Retinal pigment epithelial cell (primary cell): ENCODE measurements around the gene TARS1.

Experiments
- DNase-seq: peaks from one replicate; pipeline ENCODE4 v3.0.0-alpha.2; 2010; ENCODE audit warnings: low read depth
- H3K4me3 ChIP-seq: 2 replicates; pipeline ENCODE4 v1.5.1; 2011; ENCODE audit warnings: mild to moderate bottlenecking, low read length, control low read depth, moderate library complexity
- CTCF ChIP-seq: conservative IDR thresholded peaks from 2 replicates; pipeline ENCODE4 v1.5.1; 2011; ENCODE audit warnings: low read depth, low read length, control low read depth, inconsistent platforms

TARS1 gene

GRCh38 chr5:33474004-33474403, 33.2 kb downstream of the TARS1 start:
- no peak for DNase-seq
- TF ChIP-seq CTCF: no peak
- no peak overlapping the region for H3K4me3 ChIP-seq

- no peak for DNase-seq
- TF ChIP-seq CTCF: no peak
- no peak overlapping the region for H3K4me3 ChIP-seq
Observed at GRCh38 chr5:33474931-33475499, 34.2 kb downstream of the TARS1 start.

GRCh38 chr5:33475706-33476105, 34.9 kb downstream of the TARS1 start:
- no peak for DNase-seq
- TF ChIP-seq CTCF: no peak
- no peak overlapping the region for H3K4me3 ChIP-seq

GRCh38 chr5:33476992-33477391, 36.2 kb downstream of the TARS1 start:
- no peak for TF ChIP-seq CTCF
- H3K4me3 ChIP-seq: no peak overlapping the region
- DNase-seq: no peak

- H3K4me3 ChIP-seq: no peak overlapping the region
- no peak for DNase-seq
- no peak for TF ChIP-seq CTCF
Observed at GRCh38 chr5:33477816-33478215, 37.1 kb downstream of the TARS1 start.

- DNase-seq: no peak
- TF ChIP-seq CTCF: no peak
Observed at GRCh38 chr5:33479311-33479710, 38.5 kb downstream of the TARS1 start.

GRCh38 chr5:33480876-33481275, 40.1 kb downstream of the TARS1 start:
- DNase-seq: no peak
- no peak for TF ChIP-seq CTCF
- H3K4me3 ChIP-seq: no peak overlapping the region

More at GRCh38 chr5:33479311-33479710, 38.5 kb downstream of the TARS1 start:
- no peak overlapping the region for H3K4me3 ChIP-seq
